ENCODE results near the gene MAST2.
"Not testable (repeated sequence)": the region's sequence is repeated elsewhere in the genome, so short reads cannot be mapped to it uniquely, and the experiment has no call there.

GRCh38 chr1:45927231-45927915 lies 124.0 kb downstream of the MAST2 start:
- TF ChIP-seq POLR2A, CTCF (IDR thresholded peaks at IDR 0.05): not testable (repeated sequence)
